Hepatocyte (in vitro differentiated cells): ENCODE data around the gene MAP2K7.

Experiments used
- CTCF ChIP-seq: fragments of 200-600 bp; sonication (generic); IDR thresholded peaks from 2 replicates; pipeline ENCODE4 v1.5.1; 2016; ENCODE audit warnings: antibody characterized with exemption, mild to moderate bottlenecking; ENCODE audit not compliant: poor library complexity
- EZH2phosphoT487 ChIP-seq: fragments of 200-600 bp; sonication (generic); IDR thresholded peaks from one replicate; pipeline ENCODE4 v1.6.1; 2018; ENCODE audit warnings: antibody characterized with exemption, mild to moderate bottlenecking, low read depth, moderate library complexity; ENCODE audit not compliant: unreplicated experiment, severe bottlenecking

- TF ChIP-seq CTCF (no peak), EZH2phosphoT487 (no peak)
These were observed 20.6 kb downstream of the MAP2K7 start for GRCh38 chr19:7924241-7924640.
